NCI-H1417 (cell line): ENCODE results near the gene CPT1B.

Experiments
- DNase-seq, 3 experiments: peaks; one replicate each; lab custom pipeline; 2025; lab: John Stamatoyannopoulos, UW

The CPT1B gene

GRCh38 chr22:50585781-50586180 is 7.6 kb upstream of the CPT1B start:
- DNase-seq = no peak

- DNase-seq = no peak
These were observed 7.0 kb upstream of the CPT1B start for GRCh38 chr22:50585238-50585637.

- no peak for DNase-seq
These were observed 6.2 kb upstream of the CPT1B start for GRCh38 chr22:50584106-50585096.

- DNase-seq = peak in 1 of 3 experiments; percentile 35
These were observed 5.2 kb upstream of the CPT1B start for GRCh38 chr22:50583294-50583861.

- DNase-seq = peak; percentile 83 to 98 (median 94)
These were observed 4.5 kb upstream of the CPT1B start, which contains the start of gene CHKB for GRCh38 chr22:50582493-50583293. TSS of gene CHKB (minus strand) at chr22:50582849. CDS start at chr22:50582781, 68 bp downstream.

GRCh38 chr22:50581950-50582492 is 3.8 kb upstream of the CPT1B start:
- no peak for DNase-seq

- no peak for DNase-seq
These were observed 3.1 kb upstream of the CPT1B start for GRCh38 chr22:50581031-50581949.

- no peak for DNase-seq
These were observed 1.5 kb upstream of the CPT1B start for GRCh38 chr22:50579752-50580151.

GRCh38 chr22:50578776-50579310 is 616 bp upstream of the CPT1B start:
- no peak for DNase-seq

- DNase-seq = no peak
These were observed 585 bp downstream of the CPT1B start for GRCh38 chr22:50577697-50577986.

GRCh38 chr22:50576806-50577696 is 1.2 kb downstream of the CPT1B start:
- no peak for DNase-seq

GRCh38 chr22:50576070-50576469 is 2.2 kb downstream of the CPT1B start:
- peak in 1 of 3 experiments; percentile 40 for DNase-seq

- DNase-seq = no peak
These were observed 2.7 kb downstream of the CPT1B start for GRCh38 chr22:50575426-50575941.

GRCh38 chr22:50574383-50574755 is 3.9 kb downstream of the CPT1B start:
- no peak for DNase-seq

- no peak for DNase-seq
These were observed 4.5 kb downstream of the CPT1B start for GRCh38 chr22:50573491-50574382.

- no peak for DNase-seq
These were observed 5.3 kb downstream of the CPT1B start for GRCh38 chr22:50572965-50573364.

- DNase-seq = no peak
These were observed 6.7 kb downstream of the CPT1B start for GRCh38 chr22:50571264-50572175.

- DNase-seq = no peak
These were observed 7.4 kb downstream of the CPT1B start for GRCh38 chr22:50570861-50571260.
